ENCODE measurements around the gene UNC93B1. TPM values are rescaled to one million over a fixed set of nuclear protein-coding genes. Genes with fewer than 3 reads are reported as not detected.

The UNC93B1 gene
- total RNA-seq, 2 experiments from 2014 or later = 21.3 to 22.0 TPM

DNA sequence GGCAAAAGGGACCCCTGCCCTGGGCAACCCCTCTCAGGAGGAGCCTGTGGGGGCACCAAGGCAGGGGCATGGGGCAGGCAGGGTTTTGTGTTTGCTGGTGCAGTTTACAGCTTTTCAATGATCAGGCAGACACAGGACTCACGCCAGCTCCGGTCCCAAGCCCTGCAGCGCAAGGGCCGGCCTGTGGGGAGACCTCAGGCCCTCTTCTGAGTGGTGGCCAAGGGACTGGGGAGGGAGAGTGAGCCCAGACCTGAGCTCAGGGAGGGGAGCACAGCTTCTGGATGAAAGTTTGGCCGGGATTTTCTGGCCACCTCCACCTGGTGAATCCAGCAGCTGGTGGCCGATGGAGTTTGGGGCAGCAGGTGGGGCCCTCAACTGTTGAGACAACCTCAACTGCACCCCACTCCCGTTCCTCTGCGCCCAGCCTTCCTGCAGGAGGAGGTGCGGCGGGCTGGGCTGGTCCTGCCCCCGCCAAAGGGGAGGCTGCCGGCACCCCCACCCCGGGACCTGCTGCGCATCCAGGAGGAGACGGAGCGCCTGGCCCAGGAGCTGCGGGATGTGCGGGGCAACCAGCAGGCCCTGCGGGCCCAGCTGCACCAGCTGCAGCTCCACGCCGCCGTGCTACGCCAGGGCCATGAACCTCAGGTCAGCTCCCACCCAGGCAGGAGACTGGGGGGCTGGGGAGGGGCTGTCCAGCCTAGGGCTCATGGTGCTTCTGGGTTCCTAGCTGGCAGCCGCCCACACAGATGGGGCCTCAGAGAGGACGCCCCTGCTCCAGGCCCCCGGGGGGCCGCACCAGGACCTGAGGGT is 38.5 kb upstream of the UNC93B1 start:
- H3K27ac Mint-ChIP-seq = peak overlapping the region; percentile 76
- no peaks in the 10 kb centered on the region for H3K9me3 Mint-ChIP-seq
- H3K36me3 ChIP-seq (ENCODE audit: insufficient read depth, low read length) = peaks cover 54% of the 10 kb centered on the region
- CTCF ChIA-PET = no interaction called here
- intact Hi-C loops (cut with DNase I, micrococcal nuclease) = no loop called here
- H3K27me3 ChIP-seq (ENCODE audit: control insufficient read depth in 1 of 2, insufficient read depth in 2 of 2, low read length in 2 of 2) = no peaks in the 10 kb centered on the region
- POLR2A ChIA-PET = interaction anchor here (1.1 to 3.1 kb wide), 3 partner anchors 9 to 1080 kb away, joined by 3 to 21 read pairs (median 5); partner anchors contain the start of gene NDUFS8
- H3K4me1 Mint-ChIP-seq (ENCODE audit: low read depth) = peaks cover 16% of the 10 kb centered on the region
- no peaks in the 10 kb centered on the region for H3K27me3 Mint-ChIP-seq
- no peak overlapping the region for H3K4me3 ChIP-seq (ENCODE audit: low read length)
- DNase-seq (peak in 1 of 14 experiments; percentile 30), ATAC-seq (ENCODE audit: poor library complexity) (no peak)
- TF ChIP-seq, protein P1, sequence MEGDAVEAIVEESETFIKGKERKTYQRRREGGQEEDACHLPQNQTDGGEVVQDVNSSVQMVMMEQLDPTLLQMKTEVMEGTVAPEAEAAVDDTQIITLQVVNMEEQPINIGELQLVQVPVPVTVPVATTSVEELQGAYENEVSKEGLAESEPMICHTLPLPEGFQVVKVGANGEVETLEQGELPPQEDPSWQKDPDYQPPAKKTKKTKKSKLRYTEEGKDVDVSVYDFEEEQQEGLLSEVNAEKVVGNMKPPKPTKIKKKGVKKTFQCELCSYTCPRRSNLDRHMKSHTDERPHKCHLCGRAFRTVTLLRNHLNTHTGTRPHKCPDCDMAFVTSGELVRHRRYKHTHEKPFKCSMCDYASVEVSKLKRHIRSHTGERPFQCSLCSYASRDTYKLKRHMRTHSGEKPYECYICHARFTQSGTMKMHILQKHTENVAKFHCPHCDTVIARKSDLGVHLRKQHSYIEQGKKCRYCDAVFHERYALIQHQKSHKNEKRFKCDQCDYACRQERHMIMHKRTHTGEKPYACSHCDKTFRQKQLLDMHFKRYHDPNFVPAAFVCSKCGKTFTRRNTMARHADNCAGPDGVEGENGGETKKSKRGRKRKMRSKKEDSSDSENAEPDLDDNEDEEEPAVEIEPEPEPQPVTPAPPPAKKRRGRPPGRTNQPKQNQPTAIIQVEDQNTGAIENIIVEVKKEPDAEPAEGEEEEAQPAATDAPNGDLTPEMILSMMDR (IDR thresholded peaks at IDR 0.05) = no peak
- H3K27ac ChIP-seq (ENCODE audit: low read depth in 1 of 2, low read length in 2 of 2) = no peak overlapping the region
- peaks cover 46% of the 10 kb centered on the region for H3K4me1 ChIP-seq (ENCODE audit: insufficient read depth, low read length)
- peaks cover 14% of the 10 kb centered on the region for H3K36me3 Mint-ChIP-seq (ENCODE audit: low read depth)
- H3K4me3 Mint-ChIP-seq = no peak overlapping the region
- no peaks in the 10 kb centered on the region for H3K9me3 ChIP-seq (ENCODE audit: control insufficient read depth in 1 of 2, insufficient read depth in 1 of 2, low read length in 2 of 2)

DNA sequence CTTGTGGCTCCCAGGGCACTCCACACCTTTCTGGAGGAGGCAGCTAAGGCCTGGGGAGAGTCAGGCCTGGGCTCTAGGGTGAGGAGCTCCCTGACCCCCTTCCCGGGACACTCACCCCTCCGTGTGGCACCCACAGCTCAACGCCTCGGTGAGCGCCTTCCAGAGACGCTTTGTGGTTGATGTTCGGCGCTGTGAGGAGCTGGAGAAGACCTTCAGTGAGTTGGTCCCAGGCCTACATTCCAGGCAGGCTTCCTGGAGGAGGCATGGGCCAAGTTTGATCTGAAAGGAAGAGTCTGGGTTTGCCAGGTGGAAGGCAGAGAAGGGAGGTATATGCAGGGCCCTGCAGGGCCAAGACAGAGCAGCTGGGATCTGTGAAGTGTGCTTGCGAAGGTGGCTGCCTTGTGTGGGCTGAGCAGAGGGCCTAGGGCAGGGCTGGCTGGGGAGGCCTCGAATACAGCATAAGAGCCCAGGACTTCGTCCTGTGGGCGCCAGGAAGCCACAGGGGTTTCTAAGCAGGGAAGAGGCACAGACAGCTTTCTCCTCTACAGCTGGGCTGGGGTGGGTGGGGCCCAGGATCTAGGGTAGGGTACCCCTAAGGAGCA is 37.8 kb upstream of the UNC93B1 start:
- ChIA-PET POLR2A (interaction anchor here (1.1 to 3.1 kb wide), 3 partner anchors 8 to 1081 kb away, joined by 3 to 21 read pairs (median 5); partner anchors contain the start of gene NDUFS8), CTCF (no interaction called here)
- ATAC-seq (ENCODE audit: poor library complexity) (no peak), DNase-seq (peak in 1 of 14 experiments; percentile 17)
- intact Hi-C loops (cut with DNase I, micrococcal nuclease) = no loop called here
- peak overlapping the region; percentile 68 for H3K4me3 Mint-ChIP-seq
- no peaks in the 10 kb centered on the region for H3K27me3 ChIP-seq (ENCODE audit: control insufficient read depth in 1 of 2, insufficient read depth in 2 of 2, low read length in 2 of 2)
- H3K4me3 ChIP-seq (ENCODE audit: low read length) = no peak overlapping the region
- H3K36me3 ChIP-seq (ENCODE audit: insufficient read depth, low read length) = peaks cover 50% of the 10 kb centered on the region
- H3K36me3 Mint-ChIP-seq (ENCODE audit: low read depth) = peaks cover 18% of the 10 kb centered on the region
- peak overlapping the region; percentile 76 for H3K27ac Mint-ChIP-seq
- H3K4me1 Mint-ChIP-seq (ENCODE audit: low read depth) = peaks cover 23% of the 10 kb centered on the region
- H3K27ac ChIP-seq (ENCODE audit: low read depth in 1 of 2, low read length in 2 of 2) = peak overlapping the region; percentile 77 to 82
- no peaks in the 10 kb centered on the region for H3K27me3 Mint-ChIP-seq
- no peaks in the 10 kb centered on the region for H3K9me3 ChIP-seq (ENCODE audit: control insufficient read depth in 1 of 2, insufficient read depth in 1 of 2, low read length in 2 of 2)
- TF ChIP-seq, protein P1 (IDR thresholded peaks at IDR 0.05) = no peak
- no peaks in the 10 kb centered on the region for H3K9me3 Mint-ChIP-seq
- H3K4me1 ChIP-seq (ENCODE audit: insufficient read depth, low read length) = peaks cover 53% of the 10 kb centered on the region

DNA sequence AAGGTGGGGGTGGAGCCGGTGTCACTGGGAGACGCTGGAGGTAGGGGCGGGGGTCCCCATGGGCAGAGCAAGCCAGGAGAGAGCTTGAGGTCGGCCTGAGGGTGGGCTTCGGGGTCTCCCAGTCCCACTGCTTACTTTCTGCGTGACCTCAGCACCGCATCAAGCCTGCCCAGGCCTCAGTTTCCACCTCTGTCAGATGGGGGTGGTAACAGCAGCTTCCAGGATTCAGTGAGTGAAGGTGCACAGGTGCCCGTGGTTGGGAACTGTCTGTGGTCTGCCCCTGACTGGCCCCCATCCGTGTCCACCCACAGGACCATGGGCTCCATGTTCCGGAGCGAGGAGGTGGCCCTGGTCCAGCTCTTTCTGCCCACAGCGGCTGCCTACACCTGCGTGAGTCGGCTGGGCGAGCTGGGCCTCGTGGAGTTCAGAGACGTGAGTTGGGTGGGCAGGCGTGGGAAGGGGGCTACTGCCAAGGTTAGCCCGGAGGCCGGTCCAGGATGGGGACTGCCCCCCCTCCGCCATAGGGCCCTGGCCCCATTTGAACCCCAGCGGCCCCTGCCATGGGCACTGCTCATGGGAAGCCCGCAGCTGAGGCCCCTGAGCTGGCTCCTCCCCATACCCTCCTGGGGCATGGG is 37.2 kb upstream of the UNC93B1 start:
- H3K36me3 ChIP-seq (ENCODE audit: insufficient read depth, low read length) = peaks cover 47% of the 10 kb centered on the region
- POLR2A ChIA-PET = interaction anchor here (1.1 to 3.1 kb wide), 2 partner anchors 10 to 1082 kb away, joined by 3 to 21 read pairs; partner anchors contain the start of gene NDUFS8
- peak in 1 of 14 experiments; percentile 35 for DNase-seq
- TF ChIP-seq, protein P1 (IDR thresholded peaks at IDR 0.05) = no peak
- Mint-ChIP-seq H3K4me1 (ENCODE audit: low read depth) (peaks cover 25% of the 10 kb centered on the region), H3K36me3 (ENCODE audit: low read depth) (peaks cover 16% of the 10 kb centered on the region), H3K4me3 (peak overlapping the region; percentile 89), H3K27me3 (no peaks in the 10 kb centered on the region), H3K27ac (peak overlapping the region; percentile 92), H3K9me3 (no peaks in the 10 kb centered on the region)
- H3K27me3 ChIP-seq (ENCODE audit: control insufficient read depth in 1 of 2, insufficient read depth in 2 of 2, low read length in 2 of 2) = no peaks in the 10 kb centered on the region
- CTCF ChIA-PET = no interaction called here
- peak overlapping the region; percentile 96 for H3K4me3 ChIP-seq (ENCODE audit: low read length)
- H3K27ac ChIP-seq (ENCODE audit: low read depth in 1 of 2, low read length in 2 of 2) = peak overlapping the region; percentile 77 to 82
- H3K9me3 ChIP-seq (ENCODE audit: control insufficient read depth in 1 of 2, insufficient read depth in 1 of 2, low read length in 2 of 2) = no peaks in the 10 kb centered on the region
- ATAC-seq (ENCODE audit: poor library complexity) = no peak
- H3K4me1 ChIP-seq (ENCODE audit: insufficient read depth, low read length) = peaks cover 60% of the 10 kb centered on the region
- intact Hi-C loops (cut with DNase I, micrococcal nuclease) = no loop called here
